ENCODE measurements around the gene CD74. TPM values are rescaled to one million over a fixed set of nuclear protein-coding genes. Genes with fewer than 3 reads are reported as not detected.

CD74 gene
- total and polyA plus RNA-seq, 2 of the 8 experiments (the other 6 are each of a cell fraction or from before 2014, with no cell fraction given) = 45.9 to 61.0 TPM

DNA sequence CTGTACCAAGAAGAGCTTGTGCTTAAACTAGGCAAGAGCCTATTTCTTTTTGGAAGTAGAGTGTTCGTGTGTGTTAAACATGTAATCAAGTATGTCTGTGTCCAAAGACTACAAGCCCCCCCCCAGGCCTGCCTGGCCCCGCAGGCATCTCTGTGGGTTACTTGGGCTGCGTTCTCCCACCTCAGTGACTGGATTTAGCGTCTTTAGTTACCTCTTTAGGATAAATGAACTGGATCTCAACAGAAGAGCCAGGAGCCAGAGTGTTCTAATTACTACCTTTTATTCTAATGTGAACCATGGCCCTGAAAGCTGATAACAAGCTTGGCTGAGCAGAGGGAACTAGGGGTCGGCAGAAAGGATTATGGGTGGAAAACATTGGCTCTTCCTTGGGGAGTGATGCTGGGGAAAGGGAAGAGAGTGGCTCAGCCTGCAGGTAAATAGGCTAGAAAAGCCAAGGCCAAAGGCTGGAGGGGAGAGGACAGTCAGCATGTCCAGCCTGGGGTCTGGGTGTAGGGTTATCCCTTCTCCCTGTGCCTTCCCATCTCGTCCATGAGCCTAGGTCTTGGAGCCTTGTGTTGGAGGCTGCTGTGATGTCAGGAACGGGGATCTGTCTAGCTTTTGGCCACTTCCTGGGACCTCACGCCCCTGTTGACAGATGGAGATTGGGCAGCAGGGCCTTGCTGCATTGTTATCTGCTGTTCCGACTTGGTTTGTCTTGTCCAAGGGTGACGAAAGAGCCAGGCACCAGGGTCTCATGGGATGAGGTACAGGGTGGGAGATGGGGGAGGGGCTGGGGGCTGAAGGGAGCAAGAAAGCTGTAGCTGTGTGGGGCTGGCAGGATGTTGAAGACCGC is 11.1 kb downstream of the CD74 start:
- Histone ChIP-seq H4K5ac (ENCODE audit: insufficient read length, low read depth, low read length) (no peak overlapping the region), H2BK12ac (ENCODE audit: low read depth, low read length) (no peak overlapping the region), H3K9me3 (ENCODE audit: insufficient read depth in 2 of 2, low read depth in 1 of 2, low read length in 1 of 2) (no peaks in the 10 kb centered on the region), H4K8ac (ENCODE audit: extremely low read depth, insufficient read depth, low read length) (no peak overlapping the region), H3K4me2 (ENCODE audit: insufficient read depth in 1 of 2, low read depth in 2 of 2, low read length in 2 of 2) (no peak overlapping the region), H3K56ac (replicated peaks; ENCODE audit: insufficient read length, low read depth, low read length) (no peak overlapping the region), H3K23ac (ENCODE audit: insufficient read length) (no peak overlapping the region), H2AFZ (ENCODE audit: low read length) (no peak overlapping the region), H3K4me1 (replicated peaks in 1 of 4; ENCODE audit: control insufficient read depth in 3 of 4, insufficient read depth in 4 of 4, low read length in 3 of 4) (no peaks in the 10 kb centered on the region), H3K14ac (ENCODE audit: insufficient read length) (no peak overlapping the region), H3K4me3 (ENCODE audit: extremely low read depth in 1 of 4, insufficient read depth in 2 of 4, low read depth in 3 of 4, low read length in 4 of 4) (no peak overlapping the region), H2BK15ac (ENCODE audit: low read length) (no peak overlapping the region), H2BK20ac (ENCODE audit: low read length) (no peak overlapping the region), H3K9ac (replicated peaks in 1 of 4; ENCODE audit: extremely low read depth in 1 of 4, low read depth in 3 of 4, low read length in 3 of 4) (peak overlapping the region in 1 of 4 experiments; percentile 37; a peak in 2 of 7 replicates), H4K20me1 (replicated peaks in 1 of 2; ENCODE audit: control insufficient read depth in 1 of 2, insufficient read depth in 2 of 2, low read length in 2 of 2) (peaks cover 6 to 11% of the 10 kb centered on the region in 2 experiments), H3K27me3 (replicated peaks in 1 of 4; ENCODE audit: control insufficient read depth in 3 of 4, extremely low read depth in 1 of 4, insufficient read depth in 3 of 4, low read length in 3 of 4) (no peaks in the 10 kb centered on the region), H3K23me2 (ENCODE audit: low read depth, low read length) (no peaks in the 10 kb centered on the region), H3K18ac (ENCODE audit: extremely low read depth, low read length) (no peak overlapping the region), H3K36me3 (ENCODE audit: control insufficient read depth in 2 of 4, insufficient read depth in 4 of 4, low read length in 3 of 4) (peaks cover 21 to 59% (median 41%) of the 10 kb centered on the region in 4 experiments), H2BK5ac (ENCODE audit: low read depth, low read length) (no peak overlapping the region), H4K91ac (replicated peaks; ENCODE audit: insufficient read length, low read length) (no peak overlapping the region), H3K79me2 (ENCODE audit: control insufficient read depth in 1 of 2, insufficient read depth in 2 of 2, low read length in 2 of 2) (no peaks in the 10 kb centered on the region), H3K79me1 (ENCODE audit: low read depth, low read length) (no peaks in the 10 kb centered on the region), H3K27ac (ENCODE audit: low read depth, low read length) (no peak overlapping the region), H3K4ac (replicated peaks; ENCODE audit: insufficient read length, low read depth, low read length) (no peak overlapping the region), H2BK120ac (replicated peaks; ENCODE audit: low read depth, low read length) (no peak overlapping the region), H2AK5ac (ENCODE audit: low read depth, low read length) (no peak overlapping the region)
- ChIA-PET POLR2A (ENCODE audit: partially characterized antibody) (interaction anchor here (0.7 to 19.1 kb wide), 14 partner anchors 9 to 263 kb away, joined by 3 to 455 read pairs (median 7); partner anchors contain the start of genes CD74, RPS14 and TCOF1), CTCF (ENCODE audit: partially characterized antibody) (interaction anchor here (1.2 to 16.9 kb wide), 4 partner anchors 10 to 48 kb away, joined by 3 to 274 read pairs (median 144); partner anchors contain the start of genes CD74 and RPS14)
- WGBS, 2 experiments (ENCODE audit: extremely low coverage in 1 of 2, insufficient coverage in 1 of 2, insufficient read length in 1 of 2, insufficient replicate concordance in 2 of 2, low coverage in 1 of 2, low lambda C conversion rate in 2 of 2, missing lambda C conversion rate in 1 of 2) = 88% methylated on average over 11 of the region's 11 CpGs; no CpG with 5 or more reads in 1 of the 2 experiments
- TF ChIP-seq POLR2AphosphoS5 (IDR thresholded peaks at IDR 0.05; ENCODE audit: low read depth, low read length) (peak; percentile 30), RNF2 (IDR thresholded peaks at IDR 0.05; ENCODE audit: borderline replicate concordance, low read depth, low read length, missing control alignments, poor library complexity, severe bottlenecking) (no peak)
- DNase-seq (ENCODE audit: low read depth in 1 of 2, low spot score in 2 of 2) = no peak
- no peak for FAIRE-seq
